NCI-H2196 (cell line): ENCODE results near the gene CSTF2.
"Not testable (repeated sequence)": the region's sequence is repeated elsewhere in the genome, so short reads cannot be mapped to it uniquely, and the experiment has no call there.

Experiments
- DNase-seq: peaks from one replicate; lab custom pipeline; 2025; ENCODE audit not compliant: unreplicated experiment; lab: John Stamatoyannopoulos, UW

CSTF2 gene, protein sequence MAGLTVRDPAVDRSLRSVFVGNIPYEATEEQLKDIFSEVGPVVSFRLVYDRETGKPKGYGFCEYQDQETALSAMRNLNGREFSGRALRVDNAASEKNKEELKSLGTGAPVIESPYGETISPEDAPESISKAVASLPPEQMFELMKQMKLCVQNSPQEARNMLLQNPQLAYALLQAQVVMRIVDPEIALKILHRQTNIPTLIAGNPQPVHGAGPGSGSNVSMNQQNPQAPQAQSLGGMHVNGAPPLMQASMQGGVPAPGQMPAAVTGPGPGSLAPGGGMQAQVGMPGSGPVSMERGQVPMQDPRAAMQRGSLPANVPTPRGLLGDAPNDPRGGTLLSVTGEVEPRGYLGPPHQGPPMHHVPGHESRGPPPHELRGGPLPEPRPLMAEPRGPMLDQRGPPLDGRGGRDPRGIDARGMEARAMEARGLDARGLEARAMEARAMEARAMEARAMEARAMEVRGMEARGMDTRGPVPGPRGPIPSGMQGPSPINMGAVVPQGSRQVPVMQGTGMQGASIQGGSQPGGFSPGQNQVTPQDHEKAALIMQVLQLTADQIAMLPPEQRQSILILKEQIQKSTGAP

DNA sequence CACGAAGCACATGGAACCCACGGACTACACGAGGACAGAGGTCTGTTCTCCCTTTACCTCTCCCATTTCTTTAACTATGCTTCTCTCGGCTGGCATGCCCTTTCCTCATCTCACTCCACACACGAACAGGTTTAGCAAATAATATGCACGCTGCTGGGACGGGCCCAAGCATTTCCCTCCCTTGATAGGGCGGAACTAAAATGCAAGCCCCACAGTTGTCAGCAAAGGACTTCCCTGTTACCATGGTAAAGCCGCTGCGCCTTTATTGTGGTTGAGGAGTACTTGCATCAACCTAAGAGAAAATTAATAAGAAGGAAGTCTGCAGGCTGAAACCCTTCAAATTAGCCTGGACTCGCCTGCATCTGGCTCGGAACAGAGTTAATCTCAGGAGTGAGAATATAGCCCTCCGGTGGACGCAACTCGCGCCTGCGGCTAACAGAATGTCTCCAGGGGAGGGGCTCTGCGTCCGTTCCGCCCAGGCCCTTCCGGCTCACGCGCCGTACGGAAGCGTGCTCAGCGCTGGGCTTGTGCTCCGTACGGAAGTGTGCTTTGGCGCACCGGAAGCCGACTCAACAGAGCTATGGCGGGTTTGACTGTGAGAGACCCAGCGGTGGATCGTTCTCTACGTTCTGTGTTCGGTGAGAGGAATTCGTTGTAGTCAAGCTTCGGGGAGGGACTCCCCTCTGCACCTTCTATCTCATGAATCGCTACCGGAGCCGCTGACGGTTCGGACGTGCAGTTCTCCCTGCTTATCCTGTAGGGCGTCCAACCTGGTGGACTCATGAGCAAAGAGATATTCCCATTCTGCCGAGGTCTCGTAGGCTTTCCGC lies at the start of gene CSTF2:
Gene CSTF2 (plus strand): TSS at position 555 of the 830 bp plus-strand sequence. CDS start 26 bp downstream, at position 581.
- peak; percentile 75 for DNase-seq

DNA sequence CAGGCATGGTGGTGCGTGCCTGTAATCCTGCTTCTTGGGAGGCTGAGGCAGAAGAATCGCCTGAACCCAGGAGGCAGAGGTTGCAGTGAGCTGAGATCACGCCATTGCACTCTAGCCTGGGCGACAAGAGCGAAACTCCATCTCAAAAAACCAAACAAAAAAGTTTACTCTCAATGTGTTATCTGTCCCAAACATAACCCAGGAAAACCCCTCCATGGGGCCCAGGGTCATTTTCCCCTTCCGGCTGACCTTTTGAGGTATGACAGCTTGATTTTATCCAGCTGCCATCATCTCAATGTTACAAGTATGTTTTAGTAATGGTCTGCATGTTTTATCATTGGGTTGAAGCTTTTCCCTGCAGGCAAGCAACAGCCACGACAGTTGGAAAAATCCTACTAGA lies 23.8 kb upstream of the CSTF2 start:
- DNase-seq = not testable (repeated sequence)

DNA sequence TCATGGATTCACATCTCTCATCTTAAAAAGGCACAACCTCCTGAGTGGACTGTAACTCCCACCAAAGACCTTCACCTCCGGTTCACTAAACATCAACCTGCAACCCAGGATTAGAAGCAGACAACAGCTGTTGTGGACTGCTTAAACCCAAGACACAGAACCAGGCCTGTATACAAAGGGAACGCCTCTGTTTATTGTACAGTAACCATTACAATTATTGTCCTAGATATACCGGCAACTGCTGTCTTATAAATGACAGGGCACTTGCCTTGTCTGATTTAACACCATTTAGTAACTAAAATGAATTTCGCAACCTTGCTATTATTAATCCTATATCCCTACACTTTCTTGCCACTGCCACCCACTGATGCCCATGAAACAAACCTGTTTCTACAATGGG lies 22.8 kb upstream of the CSTF2 start:
- no peak for DNase-seq

DNA sequence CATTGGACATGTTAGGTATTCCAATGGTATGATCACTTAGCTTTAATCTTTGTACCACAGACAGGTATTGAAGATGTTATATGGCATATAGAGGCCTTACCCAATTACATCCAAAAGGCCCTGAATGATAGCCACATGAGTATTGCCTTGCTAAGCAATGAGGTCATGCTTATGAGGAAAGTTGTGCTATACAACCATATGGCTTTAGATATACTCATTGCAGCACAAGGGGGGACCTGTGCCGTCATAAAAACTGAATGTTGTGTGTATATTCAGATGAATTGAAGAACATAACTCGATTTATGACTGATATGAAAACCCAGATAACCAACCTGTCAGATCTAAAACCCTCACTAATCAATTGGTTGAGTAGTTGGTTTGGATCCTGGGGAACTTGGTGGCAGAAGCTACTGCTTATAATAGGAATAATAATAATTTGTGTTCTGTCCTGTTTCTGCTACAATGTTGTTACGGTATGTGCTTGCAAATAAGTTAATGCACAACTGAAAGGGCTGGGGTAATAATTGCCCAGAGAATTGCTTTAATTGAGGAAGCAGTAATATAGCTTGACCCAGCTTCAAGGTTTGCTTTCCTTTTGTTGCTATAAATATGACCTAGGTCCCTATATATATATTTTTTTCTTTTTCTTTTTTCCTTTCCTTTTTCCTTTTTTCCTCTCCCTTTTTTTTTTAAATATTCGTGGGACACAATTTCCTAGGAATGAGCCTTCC lies 21.5 kb upstream of the CSTF2 start:
- no peak for DNase-seq

DNA sequence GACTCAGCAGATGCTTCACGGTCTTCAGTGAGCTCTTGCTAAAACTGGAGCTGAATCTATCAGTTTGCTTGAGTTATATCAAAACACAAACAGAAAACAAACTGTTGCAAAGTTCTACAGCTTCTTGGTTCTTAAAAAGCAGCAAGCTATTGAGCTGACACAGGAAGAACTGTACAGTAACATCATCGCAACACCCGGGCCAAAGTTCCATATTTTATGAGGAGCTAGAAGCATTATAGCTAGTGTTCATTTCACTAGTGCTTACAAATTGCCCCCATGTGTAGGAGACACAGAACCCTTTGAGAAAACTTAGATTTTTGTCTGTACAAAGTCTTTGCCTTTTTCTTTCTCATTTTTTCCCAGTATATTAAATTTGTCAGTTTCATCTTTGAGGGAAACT lies 17.3 kb upstream of the CSTF2 start:
- DNase-seq = no peak

DNA sequence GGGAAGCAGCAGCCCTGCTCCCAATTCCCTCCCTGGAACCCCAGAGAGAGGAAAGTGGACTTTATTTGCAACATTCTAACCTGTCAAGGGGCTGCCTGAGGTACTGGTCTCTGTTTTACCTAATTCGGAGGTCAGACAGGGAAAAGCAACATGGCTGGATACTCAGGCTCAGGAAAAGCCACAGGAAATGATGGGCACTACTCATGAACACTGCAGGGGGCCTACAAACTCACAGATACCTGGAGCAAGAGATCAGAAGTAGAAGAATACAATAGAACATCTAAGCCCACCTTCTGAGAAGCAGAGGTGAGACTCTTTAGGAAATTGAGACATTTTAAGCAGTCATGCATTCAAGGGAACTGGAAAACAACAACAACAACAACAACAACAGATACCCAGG lies 15.4 kb upstream of the CSTF2 start:
- DNase-seq = no peak

DNA sequence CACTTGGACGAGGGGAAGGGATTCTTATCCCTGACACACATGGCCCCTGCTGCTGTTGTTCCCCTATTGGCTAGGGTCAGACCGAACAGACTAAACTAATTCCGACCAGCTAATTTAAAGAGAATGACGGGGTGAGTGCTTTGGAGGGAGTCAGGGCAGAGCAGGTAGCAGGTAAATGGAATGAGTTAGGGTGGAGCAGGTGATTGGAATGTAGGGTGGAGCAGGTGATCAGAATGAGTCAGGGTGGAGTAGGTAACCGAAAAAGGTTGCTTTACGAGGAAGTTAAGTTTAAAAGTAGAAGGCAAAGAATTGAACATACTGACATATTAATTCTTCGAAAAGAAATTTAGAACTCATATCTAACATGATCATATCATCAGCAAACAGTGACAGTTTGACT lies 11.9 kb upstream of the CSTF2 start:
- DNase-seq = not testable (repeated sequence)

DNA sequence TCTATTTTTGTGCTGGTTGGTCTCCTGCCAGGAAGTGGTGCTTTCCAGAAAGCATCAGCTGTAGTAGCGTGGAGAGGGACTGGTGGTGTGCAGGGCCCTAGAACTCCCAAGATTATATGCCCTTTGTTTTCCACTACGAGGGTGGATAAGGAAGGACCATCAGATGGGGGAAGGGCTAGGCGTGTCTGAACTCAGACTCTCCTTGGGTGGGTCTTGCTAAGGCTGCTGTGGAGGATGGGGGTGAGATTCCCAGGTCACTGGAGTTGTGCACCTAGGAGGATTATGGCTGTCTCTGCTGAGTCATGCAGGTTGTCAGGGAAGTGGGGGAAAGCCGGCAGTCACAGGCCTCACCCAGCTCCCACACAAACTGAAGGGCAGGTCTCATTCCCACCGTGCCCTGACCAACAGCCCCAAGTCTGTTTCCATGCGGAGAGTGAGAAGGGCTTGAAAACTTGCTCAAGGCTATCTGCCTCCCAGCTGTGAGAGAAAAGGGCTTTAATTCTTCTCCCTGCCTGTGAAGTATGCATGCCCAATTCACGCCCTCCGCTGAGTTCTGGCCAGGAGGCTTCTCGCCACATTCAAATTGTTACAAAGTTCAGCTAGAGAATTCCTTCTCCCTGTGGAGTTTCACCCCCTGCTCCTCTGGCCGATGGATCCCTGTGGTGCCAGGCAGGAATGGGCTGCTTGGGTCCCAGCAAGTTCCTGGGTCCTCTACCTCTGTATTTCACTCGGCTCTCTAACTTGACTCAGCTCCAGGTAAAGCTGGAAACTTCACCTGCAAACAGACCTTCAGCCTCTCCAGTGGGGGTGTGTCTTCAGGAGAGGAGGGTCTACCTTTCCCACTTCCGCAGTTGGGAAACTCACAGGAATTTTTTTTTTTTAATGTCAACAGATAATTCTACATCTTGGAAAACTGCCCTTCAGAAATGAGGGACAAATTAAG lies 7.7 kb upstream of the CSTF2 start:
- no peak for DNase-seq

DNA sequence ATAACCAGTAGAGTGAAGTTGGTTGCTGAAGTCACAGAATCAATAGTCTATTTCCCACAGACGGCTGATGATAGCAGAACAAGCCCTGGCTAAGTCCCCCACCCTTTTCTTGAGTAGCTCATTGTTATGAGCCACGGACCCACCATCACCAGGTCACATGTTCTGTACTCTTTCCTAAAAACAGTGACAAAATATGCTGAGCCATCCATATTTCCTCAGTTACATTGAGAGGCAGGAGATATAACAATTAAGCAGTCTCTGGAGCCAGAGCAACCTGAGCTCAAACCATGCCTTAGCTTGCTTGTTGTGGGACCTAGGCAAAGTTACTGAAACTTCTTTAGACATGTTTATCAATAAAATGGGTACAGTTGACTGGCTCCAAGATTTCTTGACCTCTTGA lies 2.9 kb upstream of the CSTF2 start:
- no peak for DNase-seq

DNA sequence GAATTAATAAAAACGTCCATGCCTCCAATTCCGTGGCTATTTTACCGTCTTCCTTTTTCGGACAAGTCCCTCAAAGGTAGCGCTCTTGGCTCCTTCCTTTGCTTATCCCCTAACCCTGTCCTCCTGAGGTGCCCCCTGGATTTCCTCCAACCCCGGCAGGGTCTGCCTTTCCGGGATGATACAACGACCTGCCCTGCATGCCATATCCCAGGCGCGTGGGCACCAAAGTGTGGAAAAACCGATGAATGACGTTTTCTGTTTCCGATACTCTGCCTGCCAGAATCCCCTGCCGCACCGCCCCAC lies 706 bp upstream of the CSTF2 start:
- DNase-seq = no peak

DNA sequence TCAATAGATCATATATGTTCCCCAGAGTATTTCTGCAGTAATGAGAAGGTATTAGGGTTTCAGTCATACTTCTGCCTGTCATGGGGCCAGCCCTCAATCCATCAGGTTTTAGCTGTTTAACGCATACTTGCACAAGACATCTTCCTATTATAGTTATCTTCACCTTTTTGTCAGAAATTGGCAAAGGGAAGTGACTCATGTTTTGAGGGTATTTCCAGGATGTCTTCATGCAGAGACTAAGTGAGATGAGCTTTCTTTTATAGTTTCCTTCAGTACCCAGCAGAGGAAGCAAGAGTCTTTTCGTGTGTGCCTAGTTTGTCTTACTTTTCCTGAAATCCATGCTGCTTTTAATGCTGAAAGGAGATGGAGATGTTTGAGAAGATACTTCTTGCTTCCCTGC lies 9.5 kb downstream of the CSTF2 start:
- no peak for DNase-seq

DNA sequence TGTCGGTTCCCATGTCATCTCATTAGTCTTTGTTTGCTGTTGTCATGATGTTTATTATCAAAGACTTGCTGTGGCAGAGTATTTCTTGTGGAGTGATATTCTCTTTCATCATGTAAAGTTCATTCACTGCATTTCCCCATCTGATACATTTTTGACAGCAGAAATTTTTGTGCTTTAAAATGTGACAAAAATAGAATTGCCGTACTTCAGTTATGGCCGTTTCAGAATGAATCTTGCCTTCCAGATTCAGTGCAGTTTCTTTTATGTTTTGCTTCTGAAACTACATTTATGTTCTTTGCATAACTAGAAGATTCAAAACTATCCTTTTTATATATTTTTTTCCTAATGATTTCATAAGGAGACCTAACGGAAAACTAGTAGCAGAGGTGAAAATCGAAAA lies 10.0 kb downstream of the CSTF2 start:
- no peak for DNase-seq

DNA sequence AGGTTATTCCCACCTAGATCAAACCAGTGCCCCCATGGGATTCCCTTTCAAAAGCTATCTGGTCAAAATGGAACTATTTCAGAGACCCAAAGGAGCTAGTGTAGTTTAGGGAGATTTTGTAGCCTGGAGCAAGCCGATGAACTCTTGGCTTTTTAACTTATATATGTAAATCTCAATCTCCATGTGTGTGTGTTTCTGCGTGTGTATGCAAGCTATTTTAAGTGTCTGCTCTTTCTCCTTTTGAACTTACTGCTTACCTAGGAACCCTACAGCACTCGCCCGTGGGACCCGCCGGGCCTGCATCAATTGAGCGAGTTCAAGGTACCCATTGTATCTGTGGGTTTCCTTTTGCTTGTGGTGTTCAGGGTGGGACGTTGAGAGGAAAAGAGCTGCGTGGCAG lies 10.4 kb downstream of the CSTF2 start:
- no peak for DNase-seq

DNA sequence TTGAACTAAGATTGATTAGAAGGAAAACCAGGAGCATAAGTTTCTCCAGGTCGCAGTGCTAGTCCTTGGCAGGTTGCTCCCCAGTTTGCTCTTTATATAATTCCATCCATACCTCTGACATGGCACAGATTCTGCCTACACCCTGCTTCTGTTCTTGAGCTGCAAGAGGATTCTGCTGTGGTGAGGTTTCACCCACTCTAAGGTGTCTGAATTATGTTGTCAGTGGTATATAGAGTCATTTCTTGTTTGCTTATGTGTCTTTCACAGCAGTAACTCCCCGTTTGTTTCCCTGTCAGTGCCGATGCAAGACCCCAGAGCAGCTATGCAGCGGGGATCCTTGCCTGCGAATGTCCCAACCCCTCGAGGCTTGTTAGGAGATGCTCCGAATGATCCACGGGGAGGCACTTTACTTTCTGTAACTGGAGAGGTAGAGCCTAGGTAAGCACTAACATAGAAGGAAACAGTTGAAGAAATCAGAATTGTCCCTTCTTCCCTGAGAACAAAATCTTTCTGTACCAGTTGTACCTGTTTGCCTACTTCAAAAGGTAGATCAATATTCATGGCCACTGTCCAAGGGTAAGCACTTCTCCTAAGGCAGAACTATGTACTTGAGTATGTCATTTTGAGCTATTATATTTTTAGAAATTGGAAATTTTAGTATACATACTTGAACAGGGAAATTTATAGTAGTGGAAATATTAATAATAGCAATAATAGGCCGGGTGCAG lies 11.2 kb downstream of the CSTF2 start:
- no peak for DNase-seq

DNA sequence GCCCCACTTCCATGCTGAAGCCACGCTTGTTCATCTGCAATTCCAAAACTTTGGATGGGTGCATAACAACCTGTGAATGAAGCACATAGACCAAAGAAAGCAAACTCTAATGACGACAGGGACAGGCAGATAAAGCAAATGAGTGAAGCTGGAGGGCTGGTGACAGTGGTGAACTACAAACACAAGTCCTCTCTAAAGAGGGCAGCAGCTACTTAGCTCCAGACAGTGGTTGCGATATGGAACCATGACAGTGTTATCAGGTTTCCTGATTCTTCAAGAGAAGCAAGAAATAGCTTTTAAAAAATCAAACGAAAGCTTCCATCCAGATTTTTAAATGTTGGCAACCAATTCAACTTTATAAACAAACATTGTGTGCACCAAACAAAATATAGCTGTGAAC lies 30.1 kb downstream of the CSTF2 start:
- DNase-seq = no peak

DNA sequence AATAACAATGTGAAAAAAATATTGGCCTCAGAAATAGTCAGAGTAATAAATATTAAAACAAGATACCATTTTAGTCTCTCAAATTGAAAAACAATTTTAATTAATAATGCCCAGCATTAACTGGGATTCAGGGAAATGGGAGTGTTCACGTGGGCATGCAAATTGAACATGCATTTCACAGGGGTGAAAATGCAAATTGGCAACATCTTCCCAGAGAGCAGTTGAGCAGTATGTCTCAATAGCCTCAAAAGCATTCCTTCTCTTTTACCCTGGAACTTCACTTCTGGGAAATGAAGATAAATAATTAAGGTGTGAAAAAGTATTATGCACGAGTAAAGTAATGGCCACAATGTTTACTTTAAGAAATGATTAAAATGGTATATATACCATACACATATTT lies 32.6 kb downstream of the CSTF2 start:
- DNase-seq = no peak

DNA sequence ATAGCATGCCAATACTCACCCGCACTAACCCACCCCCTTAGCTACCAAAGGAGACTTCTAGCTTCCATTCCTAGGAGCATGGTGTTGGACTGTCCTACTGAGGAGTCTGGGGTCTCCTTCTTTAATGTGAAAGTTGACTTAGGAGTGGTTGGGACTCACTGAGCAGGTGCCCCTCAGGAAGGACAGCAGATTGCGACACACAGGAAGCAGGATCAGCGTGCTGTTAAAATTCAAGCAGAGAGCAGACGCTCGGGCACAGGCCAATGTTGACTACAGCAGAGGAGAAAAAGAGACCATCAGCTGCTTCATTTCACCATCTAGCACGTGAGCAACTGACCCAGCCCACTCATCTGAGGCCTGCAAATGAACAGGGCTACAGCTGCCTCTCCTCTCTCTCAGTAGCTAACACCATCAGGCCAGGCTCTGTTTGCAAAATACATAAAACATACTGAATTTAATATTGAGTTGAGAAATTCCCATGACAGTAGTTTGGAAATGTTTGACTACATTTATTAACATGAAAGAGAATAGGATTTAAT lies 43.2 kb downstream of the CSTF2 start:
- DNase-seq = no peak

DNA sequence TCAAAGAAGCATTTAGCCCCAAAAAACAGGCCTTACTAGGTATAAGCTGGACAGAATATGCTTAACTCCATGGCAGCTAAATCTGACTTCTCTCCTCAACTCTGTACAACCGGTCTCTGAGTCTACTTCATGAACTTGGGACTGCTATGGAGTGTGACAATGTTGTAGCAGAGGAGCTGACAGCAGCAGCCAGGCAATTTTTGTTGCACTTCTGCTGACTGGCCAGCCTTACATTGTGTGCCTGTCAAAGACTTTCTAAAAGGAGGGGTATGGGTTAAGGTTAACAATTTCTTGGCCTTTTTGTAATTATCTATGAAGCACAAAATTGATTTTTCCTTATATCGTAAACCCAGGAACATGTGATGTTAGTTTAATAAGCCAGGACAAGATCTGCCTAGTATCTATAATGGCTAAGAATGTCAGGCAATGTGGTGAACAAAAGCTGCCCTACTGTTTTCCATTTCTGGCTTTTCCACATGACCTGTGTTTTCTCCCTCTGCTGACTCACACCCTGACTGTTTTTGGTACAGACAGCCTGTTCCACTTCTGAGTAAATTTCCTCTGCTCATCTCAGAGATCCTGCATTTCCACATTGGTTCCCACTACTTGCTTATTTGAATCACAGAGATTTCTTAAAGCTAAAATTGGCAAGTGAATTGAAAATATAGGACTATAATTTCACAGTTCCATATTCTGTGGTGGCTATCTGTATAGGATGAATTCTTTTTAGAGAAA lies 44.6 kb downstream of the CSTF2 start:
- DNase-seq = no peak

DNA sequence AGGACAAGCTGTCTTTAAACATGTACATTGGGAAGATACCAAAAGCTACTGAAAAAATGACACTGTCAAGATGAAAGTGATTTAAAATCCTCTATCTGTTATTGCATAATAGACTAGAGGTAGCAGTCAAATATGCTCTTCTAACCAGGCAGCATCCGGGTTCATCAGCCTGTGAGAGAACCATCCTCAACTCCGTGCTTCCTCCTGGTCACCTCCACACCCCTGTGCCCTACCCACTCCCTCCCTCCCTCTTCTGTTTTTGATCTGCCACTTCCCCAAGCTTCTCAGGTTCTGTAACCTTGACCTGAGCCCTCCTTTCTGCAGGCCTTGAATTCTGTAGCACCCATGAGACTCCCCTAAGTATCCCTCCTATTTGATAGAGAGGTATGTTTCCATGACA lies 48.1 kb downstream of the CSTF2 start:
- no peak for DNase-seq
